Measurements from ENCODE around the gene EML6. TPM values are rescaled to one million over a fixed set of nuclear protein-coding genes. Genes with fewer than 3 reads are reported as not detected.

Gene EML6
- total and polyA plus RNA-seq, 12 donors = 0.07 to 1.5 (median 0.31) TPM

DNA sequence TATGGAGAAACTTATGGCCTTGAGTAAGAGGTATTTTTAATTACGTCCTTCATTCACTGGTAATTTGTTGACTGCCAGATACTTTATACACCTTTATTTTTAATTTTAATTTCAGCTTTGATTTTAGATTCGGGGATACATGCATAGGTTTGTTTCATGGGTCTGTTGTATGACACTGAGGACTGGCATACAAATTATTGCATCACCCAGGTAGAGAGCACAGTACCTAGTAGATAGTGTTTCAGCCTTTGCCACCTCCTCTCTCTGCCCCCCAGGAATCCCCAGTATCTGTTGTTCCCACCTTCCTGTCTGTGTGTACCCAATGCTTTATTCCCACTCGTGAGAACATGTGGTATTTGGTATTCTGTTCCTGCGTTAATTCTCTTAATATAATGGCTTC, 188.8 kb downstream of the EML6 start:
- no peak for DNase-seq
- WGBS, 2 donors = 90 to 91% methylated on average over 4 of the region's 4 CpGs
- ATAC-seq = no peak
- H3K9me3 ChIP-seq = peaks cover 0 to 5% (median 0%) of the 10 kb centered on the region in 11 donors
- no peak overlapping the region for H3K4me3 ChIP-seq
- H3K4me1 ChIP-seq = peaks cover 0 to 7% (median 0%) of the 10 kb centered on the region in 9 donors
- intact Hi-C loops (cut with DNase I) = loop anchor here in 1 of 10 donors (10.0 kb wide), 1 partner anchor 82 kb away; no protein-coding TSS in a partner anchor
- no peak overlapping the region for H3K27ac ChIP-seq
- TF ChIP-seq, protein P1, sequence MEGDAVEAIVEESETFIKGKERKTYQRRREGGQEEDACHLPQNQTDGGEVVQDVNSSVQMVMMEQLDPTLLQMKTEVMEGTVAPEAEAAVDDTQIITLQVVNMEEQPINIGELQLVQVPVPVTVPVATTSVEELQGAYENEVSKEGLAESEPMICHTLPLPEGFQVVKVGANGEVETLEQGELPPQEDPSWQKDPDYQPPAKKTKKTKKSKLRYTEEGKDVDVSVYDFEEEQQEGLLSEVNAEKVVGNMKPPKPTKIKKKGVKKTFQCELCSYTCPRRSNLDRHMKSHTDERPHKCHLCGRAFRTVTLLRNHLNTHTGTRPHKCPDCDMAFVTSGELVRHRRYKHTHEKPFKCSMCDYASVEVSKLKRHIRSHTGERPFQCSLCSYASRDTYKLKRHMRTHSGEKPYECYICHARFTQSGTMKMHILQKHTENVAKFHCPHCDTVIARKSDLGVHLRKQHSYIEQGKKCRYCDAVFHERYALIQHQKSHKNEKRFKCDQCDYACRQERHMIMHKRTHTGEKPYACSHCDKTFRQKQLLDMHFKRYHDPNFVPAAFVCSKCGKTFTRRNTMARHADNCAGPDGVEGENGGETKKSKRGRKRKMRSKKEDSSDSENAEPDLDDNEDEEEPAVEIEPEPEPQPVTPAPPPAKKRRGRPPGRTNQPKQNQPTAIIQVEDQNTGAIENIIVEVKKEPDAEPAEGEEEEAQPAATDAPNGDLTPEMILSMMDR (IDR thresholded peaks at IDR 0.05) = no peak
- peaks cover 0 to 3% (median 0%) of the 10 kb centered on the region in 7 donors for H3K27me3 ChIP-seq
- no peaks in the 10 kb centered on the region for H3K36me3 ChIP-seq

DNA sequence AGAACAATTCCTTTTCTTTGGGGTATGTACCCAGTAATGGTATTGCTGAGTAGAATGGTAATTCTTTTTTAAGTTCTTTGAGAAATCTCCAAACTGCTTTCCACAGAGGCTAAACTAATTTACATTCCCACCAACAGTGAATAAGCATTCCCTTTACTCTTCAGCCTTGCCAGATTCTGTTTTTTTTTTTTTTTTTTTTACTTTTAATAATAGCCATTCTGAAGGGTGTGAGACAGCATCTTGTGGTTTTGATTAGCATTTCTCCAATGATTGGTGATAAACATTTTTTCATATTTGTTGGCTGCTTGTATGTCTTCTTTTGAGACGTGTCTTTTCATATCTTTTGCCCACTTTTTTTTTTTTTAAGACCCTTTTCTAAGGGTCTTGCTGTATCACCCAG, 189.4 kb downstream of the EML6 start:
- Histone ChIP-seq H3K36me3 (no peaks in the 10 kb centered on the region), H3K9me3 (peaks cover 0 to 5% (median 0%) of the 10 kb centered on the region in 11 donors), H3K4me3 (no peak overlapping the region), H3K27me3 (peaks cover 0 to 3% (median 0%) of the 10 kb centered on the region in 7 donors), H3K27ac (no peak overlapping the region), H3K4me1 (peaks cover 0 to 7% (median 0%) of the 10 kb centered on the region in 9 donors)
- TF ChIP-seq, protein P1 (IDR thresholded peaks at IDR 0.05) = no peak
- intact Hi-C loops (cut with DNase I) = loop anchor here in 1 of 10 donors (10.0 kb wide), 1 partner anchor 82 kb away; no protein-coding TSS in a partner anchor
- 67 to 78% methylated on average over 1 of the region's 1 CpG for WGBS, 2 donors
- DNase-seq = no peak
- no peak for ATAC-seq

DNA sequence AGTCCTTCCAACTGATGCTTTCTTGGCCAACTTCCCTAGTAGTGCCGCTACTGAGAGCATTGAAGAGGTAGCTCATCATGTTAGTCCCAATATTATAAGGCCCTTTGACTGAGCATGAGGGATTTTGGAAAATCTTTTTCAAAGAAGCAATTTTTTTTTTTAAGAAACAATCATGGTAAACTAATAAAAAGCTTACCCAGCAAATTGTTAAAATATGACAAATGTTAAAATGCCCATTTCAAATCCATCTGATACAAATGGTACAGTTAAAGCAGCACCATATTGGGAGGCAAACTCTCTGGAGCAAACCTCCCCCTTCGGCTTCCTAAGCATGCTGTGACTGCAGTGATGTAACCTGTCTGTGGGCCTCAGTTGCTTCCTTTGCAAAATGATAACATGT, 191.2 kb downstream of the EML6 start:
- peaks cover 0 to 3% (median 0%) of the 10 kb centered on the region in 7 donors for H3K27me3 ChIP-seq
- no peak overlapping the region for H3K27ac ChIP-seq
- H3K4me3 ChIP-seq = no peak overlapping the region
- TF ChIP-seq, protein P1 (IDR thresholded peaks at IDR 0.05) = no peak
- intact Hi-C loops (cut with DNase I) = loop anchor here in 1 of 10 donors (10.0 kb wide), 1 partner anchor 80 kb away; no protein-coding TSS in a partner anchor
- no peaks in the 10 kb centered on the region for H3K36me3 ChIP-seq
- DNase-seq (no peak), ATAC-seq (no peak)
- no peaks in the 10 kb centered on the region for H3K4me1 ChIP-seq
- WGBS, 2 donors = 98 to 99% methylated on average over 2 of the region's 2 CpGs
- peaks cover 0 to 5% (median 0%) of the 10 kb centered on the region in 11 donors for H3K9me3 ChIP-seq

DNA sequence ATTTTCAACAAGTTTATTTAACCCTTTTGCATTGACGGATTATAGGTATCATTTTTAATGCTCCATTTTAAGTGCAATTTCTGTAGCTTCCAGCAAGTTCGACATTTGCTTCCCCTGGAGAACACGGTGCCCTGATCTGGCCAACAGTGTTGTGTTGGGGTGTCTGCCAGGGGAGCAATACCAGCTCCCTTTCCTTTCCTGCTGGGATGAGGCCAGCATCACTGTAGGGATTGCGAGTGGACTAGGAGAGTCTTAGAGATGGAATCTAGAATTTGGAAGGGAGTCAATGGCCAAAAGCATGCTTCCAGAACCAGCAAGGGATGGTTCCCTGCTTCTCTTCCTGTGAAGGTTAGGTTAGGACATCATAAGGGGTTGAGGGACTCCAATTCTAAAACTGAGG, 191.6 kb downstream of the EML6 start:
- Histone ChIP-seq H3K27ac (no peak overlapping the region), H3K9me3 (peaks cover 0 to 5% (median 0%) of the 10 kb centered on the region in 11 donors), H3K4me1 (no peaks in the 10 kb centered on the region), H3K4me3 (no peak overlapping the region), H3K36me3 (no peaks in the 10 kb centered on the region), H3K27me3 (peaks cover 0 to 3% (median 0%) of the 10 kb centered on the region in 7 donors)
- TF ChIP-seq, protein P1 (IDR thresholded peaks at IDR 0.05) = no peak
- intact Hi-C loops (cut with DNase I) = loop anchor here in 1 of 10 donors (10.0 kb wide), 1 partner anchor 80 kb away; no protein-coding TSS in a partner anchor
- ATAC-seq (no peak), DNase-seq (no peak)
- WGBS, 2 donors = 85 to 90% methylated on average over 4 of the region's 4 CpGs

All from heart right ventricle (tissue), 16 donors.